H9 (cell line): Measurements from ENCODE around the gene EPHX1. TPM values are rescaled to one million over a fixed set of nuclear protein-coding genes. Genes with fewer than 3 reads are reported as not detected.

Source experiments
- DNase-seq: peaks from one replicate; pipeline ENCODE4 v3.0.0-alpha.2; 2017
- H2AFZ ChIP-seq: one replicate; pipeline ENCODE4 v1.6.1; 2013; ENCODE audit warnings: mild to moderate bottlenecking, low read length, control low read depth, moderate library complexity
- H2AK5ac ChIP-seq: 2 replicates; pipeline ENCODE4 v1.6.1; 2013; ENCODE audit warnings: low read length, control low read depth, mixed read lengths; ENCODE audit not compliant: insufficient read length
- H2BK120ac ChIP-seq: one replicate; pipeline ENCODE4 v1.6.1; 2013; ENCODE audit warnings: low read depth, mild to moderate bottlenecking, low read length, control low read depth, inconsistent platforms; ENCODE audit not compliant: poor library complexity, severe bottlenecking
- H2BK12ac ChIP-seq: 2 replicates; pipeline ENCODE4 v1.6.1; 2013; ENCODE audit warnings: low read length, control low read depth, mixed read lengths, low read depth; ENCODE audit not compliant: insufficient read length
- H2BK15ac ChIP-seq: 2 replicates; pipeline ENCODE4 v1.6.1; 2013; ENCODE audit warnings: low read depth, low read length, control low read depth
- H2BK20ac ChIP-seq: one replicate; pipeline ENCODE4 v1.6.1; 2013; ENCODE audit warnings: low read depth, mild to moderate bottlenecking, low read length, control low read depth, inconsistent platforms; ENCODE audit not compliant: poor library complexity, severe bottlenecking
- H2BK5ac ChIP-seq: 2 replicates; pipeline ENCODE4 v1.6.1; 2013; ENCODE audit warnings: low read length, control low read depth, mixed read lengths; ENCODE audit not compliant: insufficient read length
- H3K14ac ChIP-seq: 2 replicates; pipeline ENCODE4 v1.6.1; 2013; ENCODE audit warnings: low read length, control low read depth; ENCODE audit not compliant: insufficient read depth
- H3K18ac ChIP-seq: 2 replicates; pipeline ENCODE4 v1.6.1; 2013; ENCODE audit warnings: low read depth, mild to moderate bottlenecking, mixed read lengths, low read length, control low read depth; ENCODE audit not compliant: insufficient read length
- H3K23ac ChIP-seq: 2 replicates; pipeline ENCODE4 v1.6.1; 2013; ENCODE audit warnings: low read length, control low read depth, mixed read lengths, low read depth; ENCODE audit not compliant: insufficient read length
- H3K23me2 ChIP-seq: 2 replicates; pipeline ENCODE4 v1.6.1; 2013; ENCODE audit warnings: low read depth, mild to moderate bottlenecking, mixed read lengths, low read length, control low read depth; ENCODE audit not compliant: insufficient read length, poor library complexity, severe bottlenecking
- H3K27ac ChIP-seq: 2 replicates; pipeline ENCODE4 v1.5.1; 2013; ENCODE audit warnings: low read length, control low read depth, mixed read lengths, low read depth; ENCODE audit not compliant: insufficient read length
- H3K27me3 ChIP-seq: 2 replicates; pipeline ENCODE4 v1.6.1; 2013; ENCODE audit warnings: low read length, control low read depth, inconsistent platforms; ENCODE audit not compliant: insufficient read depth
- H3K4ac ChIP-seq: 2 replicates; pipeline ENCODE4 v1.6.1; 2013; ENCODE audit warnings: low read depth, mild to moderate bottlenecking, control low read depth, inconsistent platforms, low read length, moderate library complexity
- H3K4me1 ChIP-seq: 2 replicates; pipeline ENCODE4 v1.6.1; 2013; ENCODE audit warnings: low read length, control low read depth, inconsistent platforms; ENCODE audit not compliant: insufficient read depth
- H3K4me2 ChIP-seq: 2 replicates; pipeline ENCODE4 v1.6.1; 2013; ENCODE audit warnings: low read length, control low read depth, mixed read lengths; ENCODE audit not compliant: insufficient read length, insufficient read depth
- H3K56ac ChIP-seq: 2 replicates; pipeline ENCODE4 v1.6.1; 2013; ENCODE audit warnings: low read depth, mild to moderate bottlenecking, mixed read lengths, low read length, control low read depth; ENCODE audit not compliant: insufficient read length
- H3K79me1 ChIP-seq: 2 replicates; pipeline ENCODE4 v1.6.1; 2013; ENCODE audit warnings: low read depth, mild to moderate bottlenecking, moderate library complexity, low read length, control low read depth, inconsistent platforms; ENCODE audit not compliant: insufficient read depth, poor library complexity, severe bottlenecking
- H3K79me2 ChIP-seq: 2 replicates; pipeline ENCODE4 v1.6.1; 2013; ENCODE audit warnings: low read length, control low read depth, inconsistent platforms; ENCODE audit not compliant: insufficient read depth
- H3K9ac ChIP-seq: 2 replicates; pipeline ENCODE4 v1.6.1; 2013; ENCODE audit warnings: low read length, control low read depth, mixed read lengths; ENCODE audit not compliant: insufficient read length; ENCODE audit errors: extremely low read depth
- H3K9me3 ChIP-seq: one replicate; pipeline ENCODE4 v1.6.1; 2013; ENCODE audit warnings: low read depth, low read length, inconsistent platforms; ENCODE audit not compliant: control insufficient read depth
- H3T11ph ChIP-seq: one replicate; pipeline ENCODE4 v1.6.1; 2013; ENCODE audit warnings: mild to moderate bottlenecking, low read length, control low read depth, inconsistent platforms
- H4K20me1 ChIP-seq: one replicate; pipeline ENCODE4 v1.6.1; 2013; ENCODE audit not compliant: control insufficient read depth, insufficient read length, insufficient read depth
- H4K5ac ChIP-seq: 2 replicates; pipeline ENCODE4 v1.6.1; 2013; ENCODE audit warnings: low read depth, mild to moderate bottlenecking, mixed read lengths, low read length, control low read depth; ENCODE audit not compliant: insufficient read length
- H4K8ac ChIP-seq: replicated peaks from 2 replicates; pipeline ENCODE4 v1.6.1; 2013; ENCODE audit warnings: low read length, control low read depth, mixed read lengths, low read depth; ENCODE audit not compliant: insufficient read length
- H4K91ac ChIP-seq: 2 replicates; pipeline ENCODE4 v1.6.1; 2013; ENCODE audit warnings: low read depth, mild to moderate bottlenecking, moderate library complexity, mixed read lengths, low read length, control low read depth; ENCODE audit not compliant: insufficient read length
- H3K27ac Mint-ChIP-seq, 3 experiments: 2 replicates in 2 of 3; 3 replicates in 1 of 3; pipeline ENCODE4 v1.8.0; 2020 to 2021; ENCODE audit warnings: mixed read lengths in 3 of 3, mild to moderate bottlenecking in 1 of 3, moderate library complexity in 1 of 3
- H3K27me3 Mint-ChIP-seq: 2 replicates; pipeline ENCODE4 v1.8.0; 2021; ENCODE audit warnings: low read depth, mild to moderate bottlenecking, moderate library complexity, mixed read lengths
- H3K36me3 Mint-ChIP-seq, 3 experiments: 2 replicates in 2 of 3; 3 replicates in 1 of 3; pipeline ENCODE4 v1.8.0; 2020 to 2021; ENCODE audit warnings: low read depth in 3 of 3, mixed read lengths in 3 of 3; ENCODE audit not compliant: insufficient read depth in 1 of 3
- H3K4me1 Mint-ChIP-seq, 2 experiments: 2 replicates each; pipeline ENCODE4 v1.8.0; 2020; ENCODE audit warnings: mixed read lengths in 2 of 2
- H3K4me3 Mint-ChIP-seq, 2 experiments: 2 replicates in 1 of 2; 3 replicates in 1 of 2; pipeline ENCODE4 v1.8.0; 2020 to 2021; ENCODE audit warnings: mild to moderate bottlenecking in 2 of 2, mixed read lengths in 2 of 2, moderate library complexity in 1 of 2
- H3K9me3 Mint-ChIP-seq, 2 experiments: 2 replicates in 1 of 2; 3 replicates in 1 of 2; pipeline ENCODE4 v1.8.0; 2020; ENCODE audit warnings: mild to moderate bottlenecking in 2 of 2, mixed read lengths in 2 of 2, moderate library complexity in 1 of 2
- CTCF ChIP-seq: fragments of 200-600 bp; sonication (generic); conservative IDR thresholded peaks from 3 replicates; pipeline ENCODE4 v1.8.0; 2021; ENCODE audit warnings: antibody characterized with exemption, mild to moderate bottlenecking
- WGBS: extraction: QIAGEN DNeasy Blood & Tissue Kit; methylation state at CpG from one replicate; pipeline ENCODE4 v1.1.7; 2013; ENCODE audit warnings: missing lambda C conversion rate, low lambda C conversion rate, mixed read lengths; ENCODE audit not compliant: insufficient read length; ENCODE audit errors: extremely low coverage; 5-methylcytosine and 5-hydroxymethylcytosine counted together
- total RNA-seq: library from RNA; stranded (reverse); gene quantifications from 2 replicates; pipeline ENCODE4 v1.2.1, GENCODE V29; 2021

The EPHX1 gene
- total RNA-seq, 1 experiment from 2014 or later, result 40.6 TPM

GRCh38 chr1:225768662-225769426 lies 41.1 kb upstream of the EPHX1 start:
- Mint-ChIP-seq H3K9me3 (no peaks in the 10 kb centered on the region), H3K4me3 (no peak overlapping the region), H3K27me3 (peaks cover 4% of the 10 kb centered on the region; the same call in 1 of the 2 replicates), H3K27ac (peak overlapping the region in 1 of 3 experiments; percentile 68; a peak in 2 of 7 replicates), H3K36me3 (no peaks in the 10 kb centered on the region), H3K4me1 (peaks cover 47 to 49% of the 10 kb centered on the region in 2 experiments)
- Histone ChIP-seq H3K4ac (no peak overlapping the region), H4K20me1 (no peaks in the 10 kb centered on the region), H3K14ac (no peak overlapping the region), H2BK5ac (no peak overlapping the region), H2BK120ac (no peak overlapping the region), H2BK20ac (no peak overlapping the region), H3K18ac (no peak overlapping the region), H3K79me2 (no peaks in the 10 kb centered on the region), H2BK15ac (no peak overlapping the region), H3K4me1 (peaks cover 14% of the 10 kb centered on the region), H3K23me2 (no peaks in the 10 kb centered on the region), H4K5ac (no peak overlapping the region), H3K4me2 (no peak overlapping the region), H3K27me3 (no peaks in the 10 kb centered on the region), H3K27ac (no peak overlapping the region), H3K9ac (no peak overlapping the region), H2AFZ (no peak overlapping the region), H3T11ph (no peak overlapping the region), H4K91ac (no peak overlapping the region), H3K79me1 (no peaks in the 10 kb centered on the region), H4K8ac (no peak overlapping the region), H3K23ac (no peak overlapping the region), H2AK5ac (no peak overlapping the region), H2BK12ac (no peak overlapping the region), H3K9me3 (no peaks in the 10 kb centered on the region), H3K56ac (no peak overlapping the region)
- TF ChIP-seq CTCF, result no peak
- no peak for DNase-seq
- no CpG with 5 or more reads among the region's 9 CpGs for WGBS
